Panc1 (cell line): ENCODE results near the gene GNL3L. TPM values are rescaled to one million over a fixed set of nuclear protein-coding genes. Genes with fewer than 3 reads are reported as not detected.
A peak's percentile ranks its signal among the peaks of the same experiment; 100 is the strongest.

Experiments used
- ATAC-seq: fragments of 200-7000 bp; cut with Tn5 transposase; 2 replicates; pipeline ENCODE4 v1.9.1; 2020; ENCODE audit warnings: mild to moderate bottlenecking, moderate library complexity
- Bru-seq: library from RNA; stranded (reverse); fragments of 400-500 nt; gene quantifications from one replicate; lab custom pipeline; 2021; lab: Mats Ljungman, UMichigan
- BruChase-seq, 2 experiments: library from RNA; stranded (reverse); fragments of 400-500 nt; gene quantifications; one replicate each; lab custom pipeline; 2021; lab: Mats Ljungman, UMichigan
- BruUV-seq: library from RNA; stranded (reverse); fragments of 400-500 nt; replicated peaks from 2 replicates; lab custom pipeline; 2021; lab: Mats Ljungman, UMichigan
- CTCF ChIA-PET: fragments of 300-600 bp; sonication (Branson Sonifier 250); formaldehyde crosslinking; loops from one replicate; lab custom pipeline; 2022; ENCODE audit warnings: antibody characterized with exemption; lab: Charles Lee
- POLR2A ChIA-PET: fragments of 300-600 bp; sonication (Branson Sonifier 250); formaldehyde crosslinking; loops from one replicate; lab custom pipeline; 2022; ENCODE audit warnings: antibody characterized with exemption; lab: Charles Lee
- DNase-seq: peaks from one replicate; pipeline ENCODE4 v3.0.0-alpha.2; 2010; ENCODE audit warnings: low read depth, low spot score
- H3K27ac ChIP-seq: 2 replicates; pipeline ENCODE4 v1.5.1; 2011; ENCODE audit warnings: mild to moderate bottlenecking, low read length, inconsistent platforms
- H3K27me3 ChIP-seq: fragments of 200-500 bp; sonication (Bioruptor generic); 2 replicates; pipeline ENCODE4 v1.6.0; 2014; ENCODE audit warnings: low read length, inconsistent platforms; ENCODE audit not compliant: control insufficient read depth, insufficient read depth
- H3K36me3 ChIP-seq: fragments of 200-500 bp; sonication (Bioruptor generic); 2 replicates; pipeline ENCODE4 v1.5.1; 2014; ENCODE audit warnings: inconsistent platforms, mild to moderate bottlenecking, low read length, moderate library complexity; ENCODE audit not compliant: control insufficient read depth, insufficient read depth
- H3K4me1 ChIP-seq: 2 replicates; pipeline ENCODE4 v1.5.1; 2011; ENCODE audit warnings: inconsistent platforms, mild to moderate bottlenecking, low read length, moderate library complexity; ENCODE audit not compliant: control insufficient read depth, insufficient read depth
- H3K4me3 ChIP-seq, 2 experiments: 2 replicates each; pipeline ENCODE4 v1.5.1; 2011 to 2012; ENCODE audit warnings: low read depth in 2 of 2, low read length in 2 of 2, mild to moderate bottlenecking in 2 of 2, inconsistent platforms in 1 of 2, moderate library complexity in 1 of 2
- H3K9me3 ChIP-seq: fragments of 200-500 bp; sonication (Bioruptor generic); 2 replicates; pipeline ENCODE4 v1.5.1; 2014; ENCODE audit warnings: low read depth, mild to moderate bottlenecking, inconsistent platforms, low read length, moderate library complexity; ENCODE audit not compliant: control insufficient read depth, insufficient read depth
- POLR2AphosphoS5 ChIP-seq: IDR thresholded peaks from 2 replicates; pipeline ENCODE4 v1.6.1; 2012; ENCODE audit warnings: mild to moderate bottlenecking, low read depth, low read length, moderate library complexity
- SIN3A ChIP-seq: IDR thresholded peaks from 2 replicates; pipeline ENCODE4 v1.6.1; 2012; ENCODE audit warnings: low read depth, mild to moderate bottlenecking, low read length, moderate library complexity, borderline replicate concordance; ENCODE audit not compliant: insufficient read depth
- TCF7L2 ChIP-seq: IDR thresholded peaks from 2 replicates; pipeline ENCODE4 v1.6.1; 2011; ENCODE audit warnings: mild to moderate bottlenecking, low read depth, low read length, inconsistent platforms
- in situ Hi-C: cut with HindIII; loops from 2 replicates; pipeline ENCODE4 v1.10.0; 2016; ENCODE audit warnings: low sequenced_read_pairs, low pct_unique_long_range_greater_than_20kb
- intact Hi-C: fragments of 100-400 bp; cut with micrococcal nuclease; formaldehyde crosslinking; loops from one replicate; pipeline ENCODE4 v1.10.0; 2022; ENCODE audit not compliant: unreplicated experiment
- long read RNA-seq: library from polyadenylated mRNA; unstranded; transcript quantifications from one replicate; pipeline ENCODE4 v2.0.0, GENCODE V29; 2021; ENCODE audit not compliant: unreplicated experiment
- polyA plus RNA-seq: library from polyadenylated mRNA; unstranded; fragments of >200 nt; gene quantifications from one replicate; pipeline ENCODE4 v1.2.1, GENCODE V29; 2012; ENCODE audit warnings: missing spikeins; ENCODE audit not compliant: insufficient read length
- total RNA-seq: library from RNA; stranded (reverse); gene quantifications from one replicate; pipeline ENCODE4 v1.2.1, GENCODE V29; 2021; ENCODE audit not compliant: unreplicated experiment
- TF ChIP-seq, protein P1 (sequence below): fragments of 450-650 bp; IDR thresholded peaks from 2 replicates; pipeline ENCODE4 v1.5.1; 2017; ENCODE audit warnings: mild to moderate bottlenecking
- TF ChIP-seq, protein P2 (sequence below), 2 experiments: IDR thresholded peaks; 2 replicates each; pipeline ENCODE4 v1.6.1; 2011 to 2012; ENCODE audit warnings: low read depth in 2 of 2, control low read depth in 1 of 2, low read length in 1 of 2, mild to moderate bottlenecking in 1 of 2, moderate library complexity in 1 of 2; ENCODE audit not compliant: insufficient read depth in 1 of 2

The GNL3L gene, protein sequence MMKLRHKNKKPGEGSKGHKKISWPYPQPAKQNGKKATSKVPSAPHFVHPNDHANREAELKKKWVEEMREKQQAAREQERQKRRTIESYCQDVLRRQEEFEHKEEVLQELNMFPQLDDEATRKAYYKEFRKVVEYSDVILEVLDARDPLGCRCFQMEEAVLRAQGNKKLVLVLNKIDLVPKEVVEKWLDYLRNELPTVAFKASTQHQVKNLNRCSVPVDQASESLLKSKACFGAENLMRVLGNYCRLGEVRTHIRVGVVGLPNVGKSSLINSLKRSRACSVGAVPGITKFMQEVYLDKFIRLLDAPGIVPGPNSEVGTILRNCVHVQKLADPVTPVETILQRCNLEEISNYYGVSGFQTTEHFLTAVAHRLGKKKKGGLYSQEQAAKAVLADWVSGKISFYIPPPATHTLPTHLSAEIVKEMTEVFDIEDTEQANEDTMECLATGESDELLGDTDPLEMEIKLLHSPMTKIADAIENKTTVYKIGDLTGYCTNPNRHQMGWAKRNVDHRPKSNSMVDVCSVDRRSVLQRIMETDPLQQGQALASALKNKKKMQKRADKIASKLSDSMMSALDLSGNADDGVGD
- total RNA-seq (62.5 TPM), Bru-seq, nascent RNA (percentile 90 among the genes with signal in this experiment), BruChase-seq, experiment 1, labeled RNA remaining after a 2-hour chase (percentile 89 among the genes with signal in this experiment), BruChase-seq, experiment 2, labeled RNA remaining after a 6-hour chase (percentile 94 among the genes with signal in this experiment)
- 16.0 TPM for polyA plus RNA-seq
- long read RNA-seq, transcript GNL3L-201 (16 exons, 2,357 nt): major isoform, 10 of 26 reads
- long read RNA-seq, partial matches to known transcripts: 3 of 26 reads
- long read RNA-seq, other reads (novel, unspliced or antisense): 11 of 26 reads

DNA sequence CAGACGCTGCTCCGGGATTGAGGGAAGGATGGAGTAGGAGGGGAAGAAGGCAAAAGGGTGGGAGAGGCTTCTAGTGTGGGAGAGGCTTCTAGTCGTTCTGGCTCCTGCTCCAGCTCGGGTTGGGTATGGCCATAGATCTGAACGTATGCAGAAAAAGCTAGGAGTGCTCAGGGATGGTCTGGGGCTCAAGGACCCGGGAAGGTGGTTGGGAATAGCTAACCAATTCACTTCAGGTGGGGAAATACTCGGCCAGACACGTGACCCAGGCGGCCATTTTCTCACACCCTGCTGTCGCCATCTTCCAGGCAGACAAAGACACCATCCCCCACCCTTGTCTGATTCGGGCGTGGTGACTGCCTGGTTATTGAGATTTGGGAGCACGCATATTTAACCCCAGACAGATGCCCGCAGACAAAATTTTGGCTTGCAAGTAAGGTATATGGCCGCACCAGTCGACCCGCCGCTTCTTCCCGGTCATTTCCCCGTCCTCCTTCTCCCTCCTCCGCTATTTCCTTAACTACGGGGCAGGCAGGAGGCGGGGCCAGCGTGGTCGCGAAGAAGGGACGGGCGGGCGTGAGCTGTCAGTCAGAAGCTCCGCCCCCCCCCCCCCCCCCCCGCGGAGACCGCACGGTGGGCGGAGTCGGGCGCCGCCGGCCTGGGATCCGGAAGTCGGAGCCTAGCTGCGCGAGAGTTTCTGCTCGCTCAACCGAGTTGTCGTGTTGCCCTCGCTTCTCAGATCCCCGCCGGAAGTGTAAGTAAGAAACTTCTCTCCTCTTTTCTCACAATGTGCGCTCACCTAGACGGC is at the start of gene GNL3L:
TSS of gene GNL3L (plus strand) at position 668 of the 805 bp plus-strand sequence. CDS start 2,348 bp downstream, outside the sequence.
- intact Hi-C loops: no loop called here
- POLR2A ChIA-PET: interaction anchor here (0.5 to 0.6 kb wide), 4 partner anchors 13 to 525 kb away, joined by 3 to 7 read pairs (median 6); no protein-coding TSS in a partner anchor

More for the DNA sequence above, at the start of gene GNL3L:
- peak; percentile 84 for TF ChIP-seq POLR2AphosphoS5
- TF ChIP-seq, protein P1, sequence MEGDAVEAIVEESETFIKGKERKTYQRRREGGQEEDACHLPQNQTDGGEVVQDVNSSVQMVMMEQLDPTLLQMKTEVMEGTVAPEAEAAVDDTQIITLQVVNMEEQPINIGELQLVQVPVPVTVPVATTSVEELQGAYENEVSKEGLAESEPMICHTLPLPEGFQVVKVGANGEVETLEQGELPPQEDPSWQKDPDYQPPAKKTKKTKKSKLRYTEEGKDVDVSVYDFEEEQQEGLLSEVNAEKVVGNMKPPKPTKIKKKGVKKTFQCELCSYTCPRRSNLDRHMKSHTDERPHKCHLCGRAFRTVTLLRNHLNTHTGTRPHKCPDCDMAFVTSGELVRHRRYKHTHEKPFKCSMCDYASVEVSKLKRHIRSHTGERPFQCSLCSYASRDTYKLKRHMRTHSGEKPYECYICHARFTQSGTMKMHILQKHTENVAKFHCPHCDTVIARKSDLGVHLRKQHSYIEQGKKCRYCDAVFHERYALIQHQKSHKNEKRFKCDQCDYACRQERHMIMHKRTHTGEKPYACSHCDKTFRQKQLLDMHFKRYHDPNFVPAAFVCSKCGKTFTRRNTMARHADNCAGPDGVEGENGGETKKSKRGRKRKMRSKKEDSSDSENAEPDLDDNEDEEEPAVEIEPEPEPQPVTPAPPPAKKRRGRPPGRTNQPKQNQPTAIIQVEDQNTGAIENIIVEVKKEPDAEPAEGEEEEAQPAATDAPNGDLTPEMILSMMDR: no peak
- no peak; the same call in 1 of the 2 replicates for TF ChIP-seq SIN3A
- TF ChIP-seq TCF7L2: no peak
- TF ChIP-seq, protein P2, sequence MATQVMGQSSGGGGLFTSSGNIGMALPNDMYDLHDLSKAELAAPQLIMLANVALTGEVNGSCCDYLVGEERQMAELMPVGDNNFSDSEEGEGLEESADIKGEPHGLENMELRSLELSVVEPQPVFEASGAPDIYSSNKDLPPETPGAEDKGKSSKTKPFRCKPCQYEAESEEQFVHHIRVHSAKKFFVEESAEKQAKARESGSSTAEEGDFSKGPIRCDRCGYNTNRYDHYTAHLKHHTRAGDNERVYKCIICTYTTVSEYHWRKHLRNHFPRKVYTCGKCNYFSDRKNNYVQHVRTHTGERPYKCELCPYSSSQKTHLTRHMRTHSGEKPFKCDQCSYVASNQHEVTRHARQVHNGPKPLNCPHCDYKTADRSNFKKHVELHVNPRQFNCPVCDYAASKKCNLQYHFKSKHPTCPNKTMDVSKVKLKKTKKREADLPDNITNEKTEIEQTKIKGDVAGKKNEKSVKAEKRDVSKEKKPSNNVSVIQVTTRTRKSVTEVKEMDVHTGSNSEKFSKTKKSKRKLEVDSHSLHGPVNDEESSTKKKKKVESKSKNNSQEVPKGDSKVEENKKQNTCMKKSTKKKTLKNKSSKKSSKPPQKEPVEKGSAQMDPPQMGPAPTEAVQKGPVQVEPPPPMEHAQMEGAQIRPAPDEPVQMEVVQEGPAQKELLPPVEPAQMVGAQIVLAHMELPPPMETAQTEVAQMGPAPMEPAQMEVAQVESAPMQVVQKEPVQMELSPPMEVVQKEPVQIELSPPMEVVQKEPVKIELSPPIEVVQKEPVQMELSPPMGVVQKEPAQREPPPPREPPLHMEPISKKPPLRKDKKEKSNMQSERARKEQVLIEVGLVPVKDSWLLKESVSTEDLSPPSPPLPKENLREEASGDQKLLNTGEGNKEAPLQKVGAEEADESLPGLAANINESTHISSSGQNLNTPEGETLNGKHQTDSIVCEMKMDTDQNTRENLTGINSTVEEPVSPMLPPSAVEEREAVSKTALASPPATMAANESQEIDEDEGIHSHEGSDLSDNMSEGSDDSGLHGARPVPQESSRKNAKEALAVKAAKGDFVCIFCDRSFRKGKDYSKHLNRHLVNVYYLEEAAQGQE (IDR thresholded peaks at IDR 0.05; ENCODE audit: insufficient read depth in 1 of 2, low read depth in 2 of 2, low read length in 1 of 2): no peak
- BruUV-seq: TSS peak; percentile 99
- no peaks in the 10 kb centered on the region for H3K27me3 ChIP-seq
- H3K27ac ChIP-seq: peak within 1 kb of the TSS; percentile 98
- ATAC-seq: peak; percentile 94
- H3K36me3 ChIP-seq: no peaks in the 10 kb centered on the region; the same call in 1 of the 2 replicates
- CTCF ChIA-PET: interaction anchor here (0.6 kb wide), 1 partner anchor 90 kb away, joined by 3 read pairs; the partner anchor contains the start of gene TSR2
- H3K4me1 ChIP-seq: peaks cover 5% of the 10 kb centered on the region
- peak; percentile 58 for DNase-seq
- in situ Hi-C loops: no loop called here
- peak within 1 kb of the TSS; percentile 82 to 94 for H3K4me3 ChIP-seq
- peaks cover 3% of the 10 kb centered on the region; the same call in 1 of the 2 replicates for H3K9me3 ChIP-seq
